ENCODE measurements around the gene SLIT3. TPM values are rescaled to one million over a fixed set of nuclear protein-coding genes. Genes with fewer than 3 reads are reported as not detected.

The SLIT3 gene
- polyA plus RNA-seq, 1 of the 3 experiments (the other 2 are of a cell fraction) = 119 TPM

- TF ChIP-seq FOSL2 (IDR thresholded peaks at IDR 0.05; ENCODE audit: borderline replicate concordance, low read depth) (no peak), GATA2 (CRISPR knock-in tag; IDR thresholded peaks at IDR 0.05) (no peak), ZBTB33 (IDR thresholded peaks at IDR 0.05; ENCODE audit: borderline replicate concordance, low read depth) (no peak), POLR2AphosphoS5 (IDR thresholded peaks at IDR 0.05; ENCODE audit: low read depth, low read length) (no peak), RFX5 (IDR thresholded peaks at IDR 0.05; ENCODE audit: low read length) (no peak), USF2 (IDR thresholded peaks at IDR 0.05; ENCODE audit: borderline replicate concordance, low read depth, low read length) (no peak), EP300 (IDR thresholded peaks at IDR 0.05; ENCODE audit: borderline replicate concordance in 1 of 2, low read depth in 1 of 2, low read length in 1 of 2) (no peak), EZH2phosphoT487 (IDR thresholded peaks at IDR 0.05; ENCODE audit: borderline replicate concordance, low read depth) (no peak), MEF2A (IDR thresholded peaks at IDR 0.05; ENCODE audit: borderline replicate concordance, low read depth) (no peak), NFIC (IDR thresholded peaks at IDR 0.05; ENCODE audit: borderline replicate concordance) (no peak), MXI1 (IDR thresholded peaks at IDR 0.05; ENCODE audit: low read depth, low read length) (no peak), YY1 (IDR thresholded peaks at IDR 0.05; ENCODE audit: low read depth) (no peak), GABPA (IDR thresholded peaks at IDR 0.05; ENCODE audit: low read depth) (no peak), RAD21 (IDR thresholded peaks at IDR 0.05; ENCODE audit: low read length) (no peak), FOXJ3 (CRISPR knock-in tag; IDR thresholded peaks at IDR 0.05) (no peak), NRF1 (IDR thresholded peaks at IDR 0.05; ENCODE audit: low read depth, low read length) (no peak)
- no peaks in the 10 kb centered on the region for H3F3A ChIP-seq (replicated peaks; ENCODE audit: insufficient read depth)
- CTCF ChIA-PET = interaction anchor here (2.7 kb wide), 1 partner anchor 13 kb away, joined by 10 read pairs; no protein-coding TSS in a partner anchor
- peaks cover 0 to 16% of the 10 kb centered on the region in 2 experiments for H3K36me3 ChIP-seq (replicated peaks in 1 of 2; ENCODE audit: control insufficient read depth in 1 of 2, insufficient read depth in 2 of 2, low read length in 1 of 2)
- peaks cover 0 to 11% of the 10 kb centered on the region in 2 experiments; a peak in 1 of 4 replicates for H3K4me1 ChIP-seq (ENCODE audit: control insufficient read depth in 1 of 2, insufficient read depth in 2 of 2, low read depth in 1 of 2, low read length in 1 of 2)
- 80% methylated on average over 2 of the region's 2 CpGs for WGBS (ENCODE audit: low lambda C conversion rate)
- no peak for DNase-seq
- no peak overlapping the region for H3K9ac ChIP-seq
- H3K9me2 ChIP-seq = no peaks in the 10 kb centered on the region
- H4K20me1 ChIP-seq (ENCODE audit: insufficient read depth) = no peaks in the 10 kb centered on the region
- H3K9me3 ChIP-seq = no peaks in the 10 kb centered on the region
- no peaks in the 10 kb centered on the region for H3K79me2 ChIP-seq (ENCODE audit: insufficient read depth)
- no peak overlapping the region for H2AFZ ChIP-seq (ENCODE audit: low read depth)
- POLR2A ChIA-PET = no interaction called here
- no peak overlapping the region for H3K4me2 ChIP-seq
- no peaks in the 10 kb centered on the region for H3K27me3 ChIP-seq (ENCODE audit: insufficient read depth)
- no peak overlapping the region for H3K27ac ChIP-seq (ENCODE audit: low read depth in 2 of 2, low read length in 1 of 2)
- no peak overlapping the region for H3K4me3 ChIP-seq (ENCODE audit: low read depth in 2 of 2, low read length in 1 of 2)
These were observed 340.4 kb downstream of the SLIT3 start for GRCh38 chr5:168960497-168960896.

- H3K9me3 ChIP-seq = no peaks in the 10 kb centered on the region
- CTCF ChIA-PET = interaction anchor here (0.6 to 2.2 kb wide), 5 partner anchors 9 to 348 kb away, joined by 3 to 8 read pairs (median 3); no protein-coding TSS in a partner anchor
- H3K27ac ChIP-seq (ENCODE audit: low read depth in 2 of 2, low read length in 1 of 2) = peak overlapping the region in 1 of 2 experiments; percentile 48; a peak in 2 of 4 replicates
- H3F3A ChIP-seq (replicated peaks; ENCODE audit: insufficient read depth) = no peaks in the 10 kb centered on the region
- H3K9me2 ChIP-seq = no peaks in the 10 kb centered on the region
- no peaks in the 10 kb centered on the region for H3K27me3 ChIP-seq (ENCODE audit: insufficient read depth)
- no peak overlapping the region for H2AFZ ChIP-seq (ENCODE audit: low read depth)
- no peak overlapping the region for H3K9ac ChIP-seq
- peaks cover 0 to 6% of the 10 kb centered on the region in 2 experiments for H3K36me3 ChIP-seq (replicated peaks in 1 of 2; ENCODE audit: control insufficient read depth in 1 of 2, insufficient read depth in 2 of 2, low read length in 1 of 2)
- H4K20me1 ChIP-seq (ENCODE audit: insufficient read depth) = no peaks in the 10 kb centered on the region
- H3K4me3 ChIP-seq (ENCODE audit: low read depth in 2 of 2, low read length in 1 of 2) = no peak overlapping the region
- no peak for DNase-seq
- no peak overlapping the region for H3K4me2 ChIP-seq
- no peaks in the 10 kb centered on the region for H3K79me2 ChIP-seq (ENCODE audit: insufficient read depth)
- 89% methylated on average over 5 of the region's 5 CpGs for WGBS (ENCODE audit: low lambda C conversion rate)
- TF ChIP-seq TEAD4 (IDR thresholded peaks at IDR 0.05; ENCODE audit: borderline replicate concordance, insufficient read depth) (no peak), EP300 (IDR thresholded peaks at IDR 0.05; ENCODE audit: borderline replicate concordance in 1 of 2, low read depth in 1 of 2, low read length in 1 of 2) (peak in 1 of 2 experiments; percentile 49; a peak in 1 of 4 replicates), POLR2AphosphoS5 (IDR thresholded peaks at IDR 0.05; ENCODE audit: low read depth, low read length) (no peak), FOXM1 (IDR thresholded peaks at IDR 0.05; ENCODE audit: low read depth) (no peak), GATA2 (CRISPR knock-in tag; IDR thresholded peaks at IDR 0.05) (peak; percentile 72; the same call in 1 of the 2 replicates), MXI1 (IDR thresholded peaks at IDR 0.05; ENCODE audit: low read depth, low read length) (no peak), NFIC (IDR thresholded peaks at IDR 0.05; ENCODE audit: borderline replicate concordance) (no peak)
- POLR2A ChIA-PET = no interaction called here
- peaks cover 0 to 36% of the 10 kb centered on the region in 2 experiments; a peak in 2 of 4 replicates for H3K4me1 ChIP-seq (ENCODE audit: control insufficient read depth in 1 of 2, insufficient read depth in 2 of 2, low read depth in 1 of 2, low read length in 1 of 2)
These were observed 347.6 kb downstream of the SLIT3 start for GRCh38 chr5:168953351-168953750.

Measured in SK-N-SH (cell line).